Bronchial epithelial cell (primary cell): ENCODE results near the gene MMD2. TPM values are rescaled to one million over a fixed set of nuclear protein-coding genes. Genes with fewer than 3 reads are reported as not detected.

Source experiments
- DNase-seq: peaks from one replicate; pipeline ENCODE4 v3.0.0-alpha.2; 2010; ENCODE audit warnings: low read depth
- FAIRE-seq: peaks from 2 replicates; lab custom pipeline; 2011; peaks lifted over from hg19 to GRCh38; lab: Jason Lieb, UNC
- H3K27me3 ChIP-seq: 2 replicates; pipeline ENCODE4 v1.5.1; 2011; ENCODE audit warnings: low read length; ENCODE audit not compliant: control insufficient read depth, insufficient read depth
- H3K36me3 ChIP-seq: 2 replicates; pipeline ENCODE4 v1.5.1; 2011; ENCODE audit warnings: low read length; ENCODE audit not compliant: control insufficient read depth, insufficient read depth
- H3K4me3 ChIP-seq: 2 replicates; pipeline ENCODE4 v1.5.1; 2011; ENCODE audit warnings: mild to moderate bottlenecking, low read depth, low read length, control low read depth
- total RNA-seq: library from RNA; depleted of rRNA; stranded (reverse); fragments of >200 nt; gene quantifications from 2 replicates; pipeline ENCODE4 v1.2.1, GENCODE V29; 2014
- TF ChIP-seq, protein P1 (sequence below): IDR thresholded peaks from 2 replicates; pipeline ENCODE4 v1.5.1; 2011; ENCODE audit warnings: mild to moderate bottlenecking, moderate library complexity, low read length, control low read depth, inconsistent platforms; ENCODE audit not compliant: insufficient read depth, severe bottlenecking

MMD2 gene
- total RNA-seq, 1 donor from 2014 or later = not detected

- TF ChIP-seq, protein P1, sequence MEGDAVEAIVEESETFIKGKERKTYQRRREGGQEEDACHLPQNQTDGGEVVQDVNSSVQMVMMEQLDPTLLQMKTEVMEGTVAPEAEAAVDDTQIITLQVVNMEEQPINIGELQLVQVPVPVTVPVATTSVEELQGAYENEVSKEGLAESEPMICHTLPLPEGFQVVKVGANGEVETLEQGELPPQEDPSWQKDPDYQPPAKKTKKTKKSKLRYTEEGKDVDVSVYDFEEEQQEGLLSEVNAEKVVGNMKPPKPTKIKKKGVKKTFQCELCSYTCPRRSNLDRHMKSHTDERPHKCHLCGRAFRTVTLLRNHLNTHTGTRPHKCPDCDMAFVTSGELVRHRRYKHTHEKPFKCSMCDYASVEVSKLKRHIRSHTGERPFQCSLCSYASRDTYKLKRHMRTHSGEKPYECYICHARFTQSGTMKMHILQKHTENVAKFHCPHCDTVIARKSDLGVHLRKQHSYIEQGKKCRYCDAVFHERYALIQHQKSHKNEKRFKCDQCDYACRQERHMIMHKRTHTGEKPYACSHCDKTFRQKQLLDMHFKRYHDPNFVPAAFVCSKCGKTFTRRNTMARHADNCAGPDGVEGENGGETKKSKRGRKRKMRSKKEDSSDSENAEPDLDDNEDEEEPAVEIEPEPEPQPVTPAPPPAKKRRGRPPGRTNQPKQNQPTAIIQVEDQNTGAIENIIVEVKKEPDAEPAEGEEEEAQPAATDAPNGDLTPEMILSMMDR = no peak
- FAIRE-seq (no peak), DNase-seq (no peak)
- H3K4me3 ChIP-seq = no peak overlapping the region
- no peaks in the 10 kb centered on the region for H3K36me3 ChIP-seq
- no peaks in the 10 kb centered on the region for H3K27me3 ChIP-seq
Measured at GRCh38 chr7:4884164-4884563, 74.8 kb downstream of the MMD2 start.

GRCh38 chr7:4883372-4884144, 75.4 kb downstream of the MMD2 start, which contains the start of gene RADIL:
RADIL (minus strand) TSS chr7:4883716; CDS start chr7:4878139, 5,577 bp downstream.
- Histone ChIP-seq H3K4me3 (no peak within 1 kb of the TSS), H3K36me3 (no peaks in the 10 kb centered on the region), H3K27me3 (no peaks in the 10 kb centered on the region)
- DNase-seq (peak; percentile 41), FAIRE-seq (no peak)
- TF ChIP-seq, protein P1 = peak; percentile 56

DNA sequence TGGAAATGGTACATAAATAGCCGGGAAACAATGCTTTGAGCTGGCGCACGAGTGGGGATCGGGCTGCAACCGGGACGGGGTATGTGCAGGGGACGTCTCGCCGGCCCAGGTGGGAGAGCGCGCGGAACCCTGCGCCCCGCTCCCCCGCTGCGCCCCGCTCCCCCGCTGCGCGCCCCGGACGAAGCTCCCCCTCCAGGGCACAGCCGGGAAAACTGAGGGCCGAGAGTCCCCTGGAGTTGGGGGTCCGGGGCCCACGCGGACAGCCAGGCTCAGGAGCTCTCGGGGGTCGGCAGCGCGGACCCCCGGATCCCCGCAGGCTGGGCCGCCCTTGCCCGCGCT, 76.0 kb downstream of the MMD2 start:
- TF ChIP-seq, protein P1 = no peak
- no peak overlapping the region for H3K4me3 ChIP-seq
- FAIRE-seq = no peak
- H3K27me3 ChIP-seq = no peaks in the 10 kb centered on the region
- no peak for DNase-seq
- no peaks in the 10 kb centered on the region for H3K36me3 ChIP-seq

DNA sequence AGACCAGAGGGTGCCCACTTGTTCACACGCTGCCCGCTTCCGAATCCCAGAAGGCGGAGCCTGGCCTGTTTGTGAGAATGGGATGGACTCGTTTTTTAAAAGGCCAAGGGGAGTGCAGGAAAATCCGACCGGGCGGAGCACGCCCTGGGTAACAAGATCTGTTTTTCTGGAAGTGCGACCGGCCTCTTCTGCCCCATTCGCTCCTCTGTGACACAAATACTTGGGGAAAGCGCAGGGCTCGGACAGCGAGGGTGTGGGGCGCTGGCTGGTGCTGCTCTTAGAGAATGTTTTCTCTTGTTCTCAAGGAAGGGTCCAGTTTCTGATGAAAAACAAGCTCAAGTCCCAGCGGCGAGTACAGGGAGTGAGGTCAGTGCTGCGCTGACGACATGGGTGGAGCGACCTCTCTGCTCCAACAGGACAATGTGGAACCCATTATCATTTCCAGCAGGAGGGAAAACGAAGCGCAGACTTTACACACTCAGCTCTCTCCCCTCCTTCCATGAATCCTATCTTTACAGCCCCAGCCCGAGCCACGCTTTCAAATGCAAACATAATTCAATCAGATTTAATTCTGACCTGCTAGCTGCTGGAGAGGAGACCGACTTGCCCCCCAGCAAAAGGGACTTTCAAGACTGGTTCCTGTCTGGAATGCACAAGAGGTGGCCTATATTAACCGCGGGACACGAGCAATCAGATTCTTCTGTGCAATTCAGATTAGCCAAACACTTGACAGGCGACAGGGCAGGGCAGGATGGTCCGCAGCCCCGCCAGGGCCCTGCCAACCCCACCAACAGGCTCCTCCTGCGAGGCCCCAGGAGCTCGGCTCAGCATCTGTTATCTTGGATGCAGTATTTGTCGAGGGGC, 76.6 kb downstream of the MMD2 start:
- no peak for FAIRE-seq
- Histone ChIP-seq H3K36me3 (no peaks in the 10 kb centered on the region), H3K27me3 (no peaks in the 10 kb centered on the region), H3K4me3 (no peak overlapping the region)
- TF ChIP-seq, protein P1 = no peak
- DNase-seq = peak; percentile 9

- TF ChIP-seq, protein P1 = no peak
- DNase-seq = no peak
Measured at GRCh38 chr7:4880218-4880617, 78.8 kb downstream of the MMD2 start.

More at GRCh38 chr7:4880218-4880617, 78.8 kb downstream of the MMD2 start:
- Histone ChIP-seq H3K36me3 (no peaks in the 10 kb centered on the region), H3K27me3 (no peaks in the 10 kb centered on the region), H3K4me3 (no peak overlapping the region)
- FAIRE-seq = no peak
